HepG2 (cell line): ENCODE measurements around the gene CTNNA2.

ENCODE experiments used
- CHCHD3 ChIP-seq: sonication (generic); formaldehyde crosslinking; IDR thresholded peaks from 2 replicates; pipeline ENCODE4 v1.8.0; 2022; ENCODE audit warnings: mild to moderate bottlenecking, missing genetic modification reagents, moderate library complexity
- EP300 ChIP-seq, 3 experiments: sonication (generic) in 1 of 3; formaldehyde crosslinking in 1 of 3; IDR thresholded peaks; 2 replicates each; pipeline versions ENCODE4 v1.5.1 to v1.6.1; 2011 to 2020; ENCODE audit warnings: low read depth in 2 of 3, low read length in 2 of 3, borderline replicate concordance in 1 of 3, improper control_type of control experiment in 1 of 3, mild to moderate bottlenecking in 1 of 3, missing genetic modification reagents in 1 of 3, moderate library complexity in 1 of 3

- TF ChIP-seq EP300 (IDR thresholded peaks at IDR 0.05; ENCODE audit: low read depth in 2 of 2, low read length in 2 of 2) (no peak), EP300 (CRISPR knock-in tag; IDR thresholded peaks at IDR 0.05; ENCODE audit: borderline replicate concordance) (no peak), CHCHD3 (no peak)
Measured at GRCh38 chr2:80363791-80364349, 851.0 kb downstream of the CTNNA2 start.
